ENCODE data around the gene TRIM47. TPM values are rescaled to one million over a fixed set of nuclear protein-coding genes. Genes with fewer than 3 reads are reported as not detected.
A peak's percentile ranks its signal among the peaks of the same experiment; 100 is the strongest.

Gene TRIM47
- total and polyA plus RNA-seq, 2 of the 13 experiments (the other 11 are each of a cell fraction or from before 2014, with no cell fraction given): 33.5 to 82.0 TPM

DNA sequence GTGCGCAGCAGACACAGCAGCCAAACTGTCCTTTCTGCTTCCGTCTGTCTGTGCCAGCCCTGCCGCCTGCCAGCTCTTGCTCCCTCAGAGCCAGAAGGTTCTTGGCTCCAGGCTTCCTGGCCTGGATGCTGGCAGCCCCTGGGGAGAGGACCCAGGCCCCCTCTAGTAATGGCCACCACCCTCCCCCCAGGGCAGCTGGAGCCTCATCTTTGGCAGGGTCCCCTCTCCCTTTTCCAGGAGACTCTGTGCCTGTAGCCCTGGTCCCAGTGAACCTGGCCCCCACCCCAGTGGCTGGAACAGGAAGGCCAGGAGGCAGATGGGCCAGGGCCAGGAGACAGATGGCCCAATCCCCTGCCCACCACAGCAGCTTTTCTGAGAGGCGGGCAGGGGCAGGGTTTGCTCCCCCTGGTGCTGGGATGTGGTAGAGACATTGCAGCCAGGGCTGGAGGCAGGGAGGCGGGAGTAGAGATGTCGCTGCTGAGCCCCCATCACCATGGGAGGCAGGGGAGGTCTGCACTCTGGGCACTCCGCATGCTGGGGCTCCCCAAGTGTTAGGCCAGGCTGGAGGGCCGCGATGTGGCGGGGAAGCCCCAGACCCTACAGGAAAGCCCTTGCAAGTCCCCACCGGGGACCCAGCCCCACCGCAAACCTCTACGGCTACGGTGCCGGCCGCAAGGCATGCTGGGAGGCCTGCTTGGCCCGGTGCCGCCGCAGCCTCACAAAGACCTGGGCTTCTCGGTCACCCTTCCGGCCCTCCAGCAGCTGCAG, 50.9 kb downstream of the TRIM47 start (continued):
- TF ChIP-seq HNF1B (CRISPR knock-in tag; IDR thresholded peaks at IDR 0.05): 0 out of 2 replicates have a peak, but pooled peaks have one; percentile 50
- TF ChIP-seq KDM5B (CRISPR knock-in tag; IDR thresholded peaks at IDR 0.05; ENCODE audit: borderline replicate concordance): peak; percentile 30; the same call in 1 of the 2 replicates
- no peak for TF ChIP-seq ZNF7 (CRISPR knock-in tag; IDR thresholded peaks at IDR 0.05)
- TF ChIP-seq NBN (conservative IDR thresholded peaks at IDR 0.05): no peak
- TF ChIP-seq, protein P1, sequence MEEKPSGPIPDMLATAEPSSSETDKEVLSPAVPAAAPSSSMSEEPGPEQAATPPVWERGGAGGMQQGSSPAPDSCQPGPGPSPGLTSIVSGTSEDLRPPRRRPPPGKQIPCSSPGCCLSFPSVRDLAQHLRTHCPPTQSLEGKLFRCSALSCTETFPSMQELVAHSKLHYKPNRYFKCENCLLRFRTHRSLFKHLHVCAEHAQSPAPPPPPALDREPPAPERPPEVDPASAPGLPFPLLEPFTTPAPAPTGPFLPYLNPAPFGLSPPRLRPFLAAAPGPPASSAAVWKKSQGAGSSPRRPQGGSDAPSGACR (CRISPR knock-in tag; IDR thresholded peaks at IDR 0.05): no peak
- TF ChIP-seq, protein P2, sequence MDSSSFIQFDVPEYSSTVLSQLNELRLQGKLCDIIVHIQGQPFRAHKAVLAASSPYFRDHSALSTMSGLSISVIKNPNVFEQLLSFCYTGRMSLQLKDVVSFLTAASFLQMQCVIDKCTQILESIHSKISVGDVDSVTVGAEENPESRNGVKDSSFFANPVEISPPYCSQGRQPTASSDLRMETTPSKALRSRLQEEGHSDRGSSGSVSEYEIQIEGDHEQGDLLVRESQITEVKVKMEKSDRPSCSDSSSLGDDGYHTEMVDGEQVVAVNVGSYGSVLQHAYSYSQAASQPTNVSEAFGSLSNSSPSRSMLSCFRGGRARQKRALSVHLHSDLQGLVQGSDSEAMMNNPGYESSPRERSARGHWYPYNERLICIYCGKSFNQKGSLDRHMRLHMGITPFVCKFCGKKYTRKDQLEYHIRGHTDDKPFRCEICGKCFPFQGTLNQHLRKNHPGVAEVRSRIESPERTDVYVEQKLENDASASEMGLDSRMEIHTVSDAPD (CRISPR knock-in tag; IDR thresholded peaks at IDR 0.05): peak; percentile 53; the same call in 1 of the 2 replicates
- TF ChIP-seq CREB1 (IDR thresholded peaks at IDR 0.05): no peak
- TF ChIP-seq CREB1 (CRISPR knock-in tag; IDR thresholded peaks at IDR 0.05): no peak
- no peak for TF ChIP-seq IRF9 (CRISPR knock-in tag; IDR thresholded peaks at IDR 0.05; ENCODE audit: borderline replicate concordance)
- TF ChIP-seq NAIF1 (CRISPR knock-in tag; IDR thresholded peaks at IDR 0.05; ENCODE audit: borderline replicate concordance): no peak
- no peak for TF ChIP-seq ZNF670 (CRISPR knock-in tag; IDR thresholded peaks at IDR 0.05; ENCODE audit: borderline replicate concordance)
- TF ChIP-seq ZNF841 (CRISPR knock-in tag; IDR thresholded peaks at IDR 0.05; ENCODE audit: borderline replicate concordance): no peak
- no peak for TF ChIP-seq PHB2 (IDR thresholded peaks at IDR 0.05; ENCODE audit: partially characterized antibody)
- no peak for TF ChIP-seq SMARCE1 (IDR thresholded peaks at IDR 0.05; ENCODE audit: borderline replicate concordance)
- TF ChIP-seq, protein P3, sequence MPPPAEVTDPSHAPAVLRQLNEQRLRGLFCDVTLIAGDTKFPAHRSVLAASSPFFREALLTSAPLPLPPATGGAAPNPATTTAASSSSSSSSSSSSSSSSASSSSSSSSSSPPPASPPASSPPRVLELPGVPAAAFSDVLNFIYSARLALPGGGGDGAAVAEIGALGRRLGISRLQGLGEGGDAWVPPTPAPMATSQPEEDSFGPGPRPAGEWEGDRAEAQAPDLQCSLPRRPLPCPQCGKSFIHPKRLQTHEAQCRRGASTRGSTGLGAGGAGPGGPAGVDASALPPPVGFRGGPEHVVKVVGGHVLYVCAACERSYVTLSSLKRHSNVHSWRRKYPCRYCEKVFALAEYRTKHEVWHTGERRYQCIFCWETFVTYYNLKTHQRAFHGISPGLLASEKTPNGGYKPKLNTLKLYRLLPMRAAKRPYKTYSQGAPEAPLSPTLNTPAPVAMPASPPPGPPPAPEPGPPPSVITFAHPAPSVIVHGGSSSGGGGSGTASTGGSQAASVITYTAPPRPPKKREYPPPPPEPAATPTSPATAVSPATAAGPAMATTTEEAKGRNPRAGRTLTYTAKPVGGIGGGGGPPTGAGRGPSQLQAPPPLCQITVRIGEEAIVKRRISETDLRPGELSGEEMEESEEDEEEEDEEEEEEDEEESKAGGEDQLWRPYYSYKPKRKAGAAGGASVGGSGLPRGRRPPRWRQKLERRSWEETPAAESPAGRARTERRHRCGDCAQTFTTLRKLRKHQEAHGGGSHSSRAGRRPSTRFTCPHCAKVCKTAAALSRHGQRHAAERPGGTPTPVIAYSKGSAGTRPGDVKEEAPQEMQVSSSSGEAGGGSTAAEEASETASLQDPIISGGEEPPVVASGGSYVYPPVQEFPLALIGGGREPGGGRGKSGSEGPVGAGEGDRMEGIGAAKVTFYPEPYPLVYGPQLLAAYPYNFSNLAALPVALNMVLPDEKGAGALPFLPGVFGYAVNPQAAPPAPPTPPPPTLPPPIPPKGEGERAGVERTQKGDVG (CRISPR knock-in tag; IDR thresholded peaks at IDR 0.05; ENCODE audit: borderline replicate concordance): 0 out of 2 replicates have a peak, but pooled peaks have one; percentile 10
- peak; percentile 49 for TF ChIP-seq SMC3 (IDR thresholded peaks at IDR 0.05; ENCODE audit: low read length)
- no peak for TF ChIP-seq ATF4 (CRISPR knock-in tag; IDR thresholded peaks at IDR 0.05)
- 0 out of 2 replicates have a peak, but pooled peaks have one; percentile 16 for TF ChIP-seq E2F5 (CRISPR knock-in tag; conservative IDR thresholded peaks at IDR 0.05)
- TF ChIP-seq STAG1 (CRISPR knock-in tag; IDR thresholded peaks at IDR 0.05): peak; percentile 62

Data from HepG2 (cell line).